ENCODE data around the gene KCNQ1.

- TF ChIP-seq CTCF (conservative IDR thresholded peaks at IDR 0.05) (no peak), EZH2 (IDR thresholded peaks at IDR 0.05; ENCODE audit: low read depth) (no peak)
Observed at GRCh38 chr11:2700415-2701211, 255.8 kb downstream of the KCNQ1 start.
